PC-9 (cell line): ENCODE results near the gene NFASC. TPM values are rescaled to one million over a fixed set of nuclear protein-coding genes. Genes with fewer than 3 reads are reported as not detected.
A peak's percentile ranks its signal among the peaks of the same experiment; 100 is the strongest.

Experiments used
- BruUV-seq: library from RNA; stranded (reverse); fragments of 400-500 nt; replicated peaks from 2 replicates; lab custom pipeline; 2021; lab: Mats Ljungman, UMichigan
- CTCF ChIA-PET: fragments of 300-600 bp; sonication (Branson Sonifier 250); formaldehyde crosslinking; loops from one replicate; lab custom pipeline; 2022; ENCODE audit warnings: antibody characterized with exemption; lab: Charles Lee
- POLR2A ChIA-PET: fragments of 300-600 bp; sonication (Branson Sonifier 250); formaldehyde crosslinking; loops from one replicate; lab custom pipeline; 2022; ENCODE audit warnings: antibody characterized with exemption; ENCODE audit not compliant: unreplicated experiment; lab: Charles Lee
- DNase-seq, 2 experiments: peaks; one replicate each; pipeline versions ENCODE4 v3.0.0 to v3.0.0-alpha.2; 2015 to 2022; ENCODE audit warnings: mixed read lengths in 1 of 2
- H2AFZ ChIP-seq: fragments of 200-600 bp; sonication (generic); 2 replicates; pipeline ENCODE4 v1.8.1; 2017; ENCODE audit warnings: antibody characterized with exemption
- H3F3A ChIP-seq: fragments of 200-600 bp; sonication (generic); 2 replicates; pipeline ENCODE4 v1.8.1; 2017; ENCODE audit warnings: antibody characterized with exemption, mild to moderate bottlenecking, low read depth; ENCODE audit not compliant: insufficient read depth
- H3K27ac ChIP-seq: fragments of 200-600 bp; sonication (generic); 2 replicates; pipeline ENCODE4 v1.6.1; 2016; ENCODE audit warnings: mixed run types
- H3K27me3 ChIP-seq: fragments of 200-600 bp; sonication (generic); 2 replicates; pipeline ENCODE4 v1.6.1; 2016; ENCODE audit warnings: low read depth, mixed run types; ENCODE audit not compliant: insufficient read depth
- H3K36me3 ChIP-seq: fragments of 200-600 bp; sonication (generic); 2 replicates; pipeline ENCODE4 v1.6.1; 2016; ENCODE audit warnings: low read depth, mixed run types
- H3K4me1 ChIP-seq: fragments of 200-600 bp; sonication (generic); replicated peaks from 2 replicates; pipeline ENCODE4 v1.6.1; 2016; ENCODE audit warnings: mixed run types; ENCODE audit not compliant: insufficient read depth
- H3K4me2 ChIP-seq: fragments of 200-600 bp; sonication (generic); 2 replicates; pipeline ENCODE4 v1.6.1; 2017; ENCODE audit warnings: mixed run types
- H3K4me3 ChIP-seq: fragments of 200-600 bp; sonication (generic); 2 replicates; pipeline ENCODE4 v1.6.1; 2016; ENCODE audit warnings: mixed run types
- H3K79me2 ChIP-seq: fragments of 200-600 bp; sonication (generic); 2 replicates; pipeline ENCODE4 v1.6.1; 2017; ENCODE audit warnings: low read depth, mixed run types
- H3K9me2 ChIP-seq: fragments of 200-600 bp; sonication (generic); 2 replicates; pipeline ENCODE4 v1.8.1; 2017; ENCODE audit warnings: mild to moderate bottlenecking; ENCODE audit not compliant: insufficient read depth
- H3K9me3 ChIP-seq: fragments of 200-600 bp; sonication (generic); 2 replicates; pipeline ENCODE4 v1.8.1; 2016; ENCODE audit warnings: low read depth; ENCODE audit not compliant: insufficient read depth
- H4K20me1 ChIP-seq: fragments of 200-600 bp; sonication (generic); 2 replicates; pipeline ENCODE4 v1.8.1; 2017; ENCODE audit not compliant: insufficient read depth
- CTCF ChIP-seq: fragments of 200-600 bp; sonication (generic); conservative IDR thresholded peaks from 2 replicates; pipeline ENCODE4 v1.6.1; 2017; ENCODE audit warnings: mixed run types, antibody characterized with exemption, mild to moderate bottlenecking, moderate library complexity
- EZH2 ChIP-seq: fragments of 200-600 bp; sonication (generic); IDR thresholded peaks from 2 replicates; pipeline ENCODE4 v1.8.0; 2017; ENCODE audit warnings: antibody characterized with exemption, low read depth
- intact Hi-C: fragments of 100-400 bp; cut with micrococcal nuclease; formaldehyde crosslinking; loops from one replicate; pipeline ENCODE4 v1.10.0; 2022; ENCODE audit not compliant: unreplicated experiment
- total RNA-seq: library from RNA; stranded (reverse); gene quantifications from 2 replicates; pipeline ENCODE4 v1.2.3, GENCODE V29; 2021

Gene NFASC
- total RNA-seq, 1 experiment from 2014 or later: not detected

GRCh38 chr1:205061227-205061626, 190.6 kb downstream of the NFASC start:
- Histone ChIP-seq H3K9me2 (no peaks in the 10 kb centered on the region), H4K20me1 (no peaks in the 10 kb centered on the region), H2AFZ (no peak overlapping the region), H3F3A (no peaks in the 10 kb centered on the region), H3K4me1 (no peaks in the 10 kb centered on the region), H3K36me3 (no peaks in the 10 kb centered on the region), H3K27me3 (peaks cover 83% of the 10 kb centered on the region), H3K27ac (no peak overlapping the region), H3K4me2 (no peak overlapping the region), H3K79me2 (no peaks in the 10 kb centered on the region), H3K9me3 (no peaks in the 10 kb centered on the region), H3K4me3 (no peak overlapping the region)
- TF ChIP-seq CTCF (no peak), EZH2 (no peak)
- BruUV-seq: no TSS peak
- intact Hi-C loops: loop anchor here (1.0 kb wide), 4 partner anchors 72 to 253 kb away; no protein-coding TSS in a partner anchor
- DNase-seq: no peak
- ChIA-PET POLR2A (no interaction called here), CTCF (interaction anchor here (0.6 to 2.3 kb wide), 11 partner anchors 9 to 254 kb away, joined by 3 to 25 read pairs (median 3); no protein-coding TSS in a partner anchor)

GRCh38 chr1:205061665-205062069, 191.0 kb downstream of the NFASC start:
- peak; percentile 37 to 77 for DNase-seq
- Histone ChIP-seq H3K4me3 (no peak overlapping the region), H3F3A (no peaks in the 10 kb centered on the region), H2AFZ (no peak overlapping the region), H3K79me2 (no peaks in the 10 kb centered on the region), H3K27ac (no peak overlapping the region), H3K36me3 (no peaks in the 10 kb centered on the region), H4K20me1 (no peaks in the 10 kb centered on the region), H3K9me2 (no peaks in the 10 kb centered on the region), H3K4me2 (no peak overlapping the region), H3K9me3 (no peaks in the 10 kb centered on the region), H3K27me3 (peaks cover 84% of the 10 kb centered on the region), H3K4me1 (no peaks in the 10 kb centered on the region)
- POLR2A ChIA-PET: interaction anchor here (0.6 kb wide), 1 partner anchor 166 kb away, joined by 3 read pairs; the partner anchor contains the start of gene TMCC2
- intact Hi-C loops: loop anchor here (1.0 kb wide), 4 partner anchors 72 to 253 kb away; no protein-coding TSS in a partner anchor
- TF ChIP-seq EZH2 (no peak), CTCF (peak; percentile 91)
- BruUV-seq: no TSS peak
- CTCF ChIA-PET: interaction anchor here (0.5 to 2.3 kb wide), 21 partner anchors 9 to 335 kb away, joined by 3 to 25 read pairs (median 3); no protein-coding TSS in a partner anchor

- BruUV-seq: no TSS peak
- Histone ChIP-seq H3K4me1 (no peaks in the 10 kb centered on the region), H3K4me3 (no peak overlapping the region), H3K27me3 (peaks cover 83% of the 10 kb centered on the region), H3K36me3 (no peaks in the 10 kb centered on the region), H3K4me2 (no peak overlapping the region), H3K9me3 (no peaks in the 10 kb centered on the region), H4K20me1 (no peaks in the 10 kb centered on the region), H3F3A (no peaks in the 10 kb centered on the region), H2AFZ (no peak overlapping the region), H3K9me2 (no peaks in the 10 kb centered on the region), H3K79me2 (no peaks in the 10 kb centered on the region), H3K27ac (no peak overlapping the region)
- ChIA-PET CTCF (interaction anchor here (0.5 to 2.3 kb wide), 7 partner anchors 10 to 273 kb away, joined by 3 to 25 read pairs (median 4); no protein-coding TSS in a partner anchor), POLR2A (no interaction called here)
- intact Hi-C loops: no loop called here
- TF ChIP-seq CTCF: no peak
- no peak for TF ChIP-seq EZH2
- no peak for DNase-seq
Measured at GRCh38 chr1:205062319-205062718, 191.7 kb downstream of the NFASC start.
